Kidney (tissue), 14 donors: Measurements from ENCODE around the gene AKR1B15. TPM values are rescaled to one million over a fixed set of nuclear protein-coding genes. Genes with fewer than 3 reads are reported as not detected.

Source experiments
- DNase-seq, 5 donors: peaks; one replicate each; pipeline ENCODE4 v3.0.0-alpha.2; 2013 to 2020
- FAIRE-seq: peaks from 2 replicates; lab custom pipeline; 2012; peaks lifted over from hg19 to GRCh38; lab: Jason Lieb, UNC
- H3K27ac ChIP-seq, 2 donors: one replicate each; pipeline ENCODE4 v1.7.0; 2013; ENCODE audit warnings: low read depth in 2 of 2, low read length in 2 of 2, inconsistent platforms in 1 of 2
- H3K27me3 ChIP-seq: one replicate; pipeline ENCODE4 v1.7.1; 2013; ENCODE audit warnings: low read length, inconsistent platforms; ENCODE audit not compliant: control insufficient read depth, insufficient read depth
- H3K36me3 ChIP-seq, 3 donors: one replicate each; pipeline versions ENCODE4 v1.7.0 to v1.7.1; 2013; ENCODE audit warnings: low read length in 3 of 3, control low read depth in 1 of 3, inconsistent platforms in 1 of 3; ENCODE audit not compliant: insufficient read depth in 3 of 3, control insufficient read depth in 2 of 3
- H3K4me1 ChIP-seq, 3 donors: one replicate each; pipeline versions ENCODE4 v1.7.0 to v1.7.1; 2013; ENCODE audit warnings: low read length in 3 of 3, inconsistent platforms in 1 of 3, low read depth in 1 of 3; ENCODE audit not compliant: control insufficient read depth in 2 of 3, insufficient read depth in 2 of 3
- H3K4me3 ChIP-seq, 3 donors: one replicate each; pipeline versions ENCODE4 v1.7.0 to v1.8.1; 2013; ENCODE audit warnings: low read length in 3 of 3, control low read depth in 1 of 3, inconsistent platforms in 1 of 3
- H3K9ac ChIP-seq, 3 donors: one replicate each; pipeline versions ENCODE4 v1.7.0 to v1.7.1; 2013; ENCODE audit warnings: low read length in 3 of 3, control low read depth in 1 of 3, inconsistent platforms in 1 of 3
- H3K9me3 ChIP-seq, 3 donors: one replicate each; pipeline versions ENCODE4 v1.7.0 to v1.7.1; 2013; ENCODE audit warnings: low read length in 3 of 3, control low read depth in 1 of 3, inconsistent platforms in 1 of 3; ENCODE audit not compliant: control insufficient read depth in 2 of 3, insufficient read depth in 1 of 3
- CTCF ChIP-seq: IDR thresholded peaks from 3 replicates; pipeline ENCODE4 v1.5.1; 2012; ENCODE audit warnings: mild to moderate bottlenecking, moderate library complexity, borderline replicate concordance; ENCODE audit not compliant: insufficient read depth; ENCODE audit errors: extremely low read depth
- intact Hi-C: fragments of 100-400 bp; cut with DNase I; formaldehyde crosslinking; loops from one replicate; pipeline ENCODE4 v1.11.1; 2022
- polyA plus RNA-seq: library from polyadenylated mRNA; stranded (reverse); fragments of 350-450 nt; fragmentation: Illumina TruSeq; extraction: RNeasy Lipid Tissue Mini Kit (QIAGEN cat#74804); gene quantifications from one replicate; pipeline ENCODE4 v1.2.3, GENCODE V29; 2014; ENCODE audit warnings: low read depth, low replicate concordance; ENCODE audit not compliant: insufficient read depth
- total RNA-seq: library from RNA; stranded (reverse); fragmentation: NEBNext Ultra II Directional; extraction: Animal tissue kit (Norgen Biotek cat#: 25700); gene quantifications from one replicate; pipeline ENCODE4 v1.2.1, GENCODE V29; 2021
- donor health status: control.
- donor health status: control.
- donor health status: control.
- donor health status: control.
- donor health status: control.
- donor health status: DM: yes; HTN: yes; CAD: no.
- donor health status: Normal renal cell carcinoma (clear cell type).

Gene AKR1B15
- total and polyA plus RNA-seq, 2 donors from 2014 or later, result not detected

GRCh38 chr7:134611611-134612151, 62.8 kb downstream of the AKR1B15 start:
- no peak overlapping the region for H3K27ac ChIP-seq
- H3K36me3 ChIP-seq, result no peaks in the 10 kb centered on the region
- no peak for TF ChIP-seq CTCF
- DNase-seq (no peak), FAIRE-seq (no peak)
- no peak overlapping the region for H3K4me3 ChIP-seq
- intact Hi-C loops, result no loop called here
- H3K4me1 ChIP-seq, result no peaks in the 10 kb centered on the region
- no peaks in the 10 kb centered on the region for H3K9me3 ChIP-seq
- no peak overlapping the region for H3K9ac ChIP-seq
- no peaks in the 10 kb centered on the region for H3K27me3 ChIP-seq

GRCh38 chr7:134612197-134612596, 63.3 kb downstream of the AKR1B15 start:
- Histone ChIP-seq H3K9ac (no peak overlapping the region), H3K9me3 (no peaks in the 10 kb centered on the region), H3K27ac (no peak overlapping the region), H3K4me3 (no peak overlapping the region), H3K4me1 (no peaks in the 10 kb centered on the region), H3K27me3 (no peaks in the 10 kb centered on the region), H3K36me3 (no peaks in the 10 kb centered on the region)
- no peak for TF ChIP-seq CTCF
- DNase-seq, result no peak
- FAIRE-seq, result no peak
- intact Hi-C loops, result no loop called here

GRCh38 chr7:134613623-134614347, 64.9 kb downstream of the AKR1B15 start:
- Histone ChIP-seq H3K27ac (no peak overlapping the region), H3K36me3 (no peaks in the 10 kb centered on the region), H3K9me3 (no peaks in the 10 kb centered on the region), H3K4me1 (no peaks in the 10 kb centered on the region), H3K4me3 (no peak overlapping the region), H3K27me3 (no peaks in the 10 kb centered on the region), H3K9ac (no peak overlapping the region)
- DNase-seq (no peak), FAIRE-seq (no peak)
- intact Hi-C loops, result no loop called here
- TF ChIP-seq CTCF, result no peak
